CD4-positive, alpha-beta T cell treated with Interleukin-4 for 4 hours (primary cell): ENCODE data around the gene KLF15.

Experiments
- DNase-seq: peaks from one replicate; pipeline ENCODE4 v3.0.0-alpha.2; 2020

The KLF15 gene

DNA sequence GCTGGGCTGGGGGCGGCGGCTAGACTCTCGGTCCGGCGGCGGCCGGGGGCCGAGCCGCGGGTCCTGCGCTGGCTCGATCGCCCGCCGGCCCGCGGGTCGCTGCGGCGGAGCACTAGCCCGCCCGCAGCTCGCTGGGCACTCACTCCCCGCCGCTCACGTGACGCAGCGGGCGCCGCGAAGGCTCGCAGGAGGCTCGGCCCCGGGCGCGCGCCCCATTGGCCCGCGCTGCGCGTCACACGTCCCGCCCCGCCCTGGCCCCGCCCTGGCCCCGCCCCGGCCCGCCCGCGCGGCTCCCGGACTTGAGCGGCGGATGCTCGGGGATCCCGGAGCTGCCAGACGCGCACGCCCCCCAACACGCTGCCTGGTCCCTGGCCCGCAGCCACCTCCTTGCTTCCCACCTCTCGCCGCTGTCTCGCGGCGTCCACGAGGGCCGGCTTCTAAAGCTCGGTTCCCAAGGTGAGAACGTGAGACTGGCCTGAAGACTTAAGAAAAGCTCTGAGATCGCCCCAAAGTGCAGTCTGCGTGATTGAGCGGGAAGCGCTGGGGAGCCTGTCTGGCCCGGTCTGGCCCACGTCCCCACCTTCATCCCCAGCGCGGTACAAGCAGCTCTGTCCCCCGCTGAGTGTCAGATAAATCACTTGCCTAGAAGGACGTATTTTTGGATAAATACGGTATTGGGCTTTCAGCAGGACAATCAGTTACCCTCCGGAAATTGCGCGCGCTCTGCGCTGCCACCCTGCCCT, at the start of gene KLF15:
Gene KLF15 (minus strand): TSS at position 114 of the 743 bp plus-strand sequence. CDS start 4,486 bp downstream, outside the sequence.
- peak; percentile 42 for DNase-seq

DNA sequence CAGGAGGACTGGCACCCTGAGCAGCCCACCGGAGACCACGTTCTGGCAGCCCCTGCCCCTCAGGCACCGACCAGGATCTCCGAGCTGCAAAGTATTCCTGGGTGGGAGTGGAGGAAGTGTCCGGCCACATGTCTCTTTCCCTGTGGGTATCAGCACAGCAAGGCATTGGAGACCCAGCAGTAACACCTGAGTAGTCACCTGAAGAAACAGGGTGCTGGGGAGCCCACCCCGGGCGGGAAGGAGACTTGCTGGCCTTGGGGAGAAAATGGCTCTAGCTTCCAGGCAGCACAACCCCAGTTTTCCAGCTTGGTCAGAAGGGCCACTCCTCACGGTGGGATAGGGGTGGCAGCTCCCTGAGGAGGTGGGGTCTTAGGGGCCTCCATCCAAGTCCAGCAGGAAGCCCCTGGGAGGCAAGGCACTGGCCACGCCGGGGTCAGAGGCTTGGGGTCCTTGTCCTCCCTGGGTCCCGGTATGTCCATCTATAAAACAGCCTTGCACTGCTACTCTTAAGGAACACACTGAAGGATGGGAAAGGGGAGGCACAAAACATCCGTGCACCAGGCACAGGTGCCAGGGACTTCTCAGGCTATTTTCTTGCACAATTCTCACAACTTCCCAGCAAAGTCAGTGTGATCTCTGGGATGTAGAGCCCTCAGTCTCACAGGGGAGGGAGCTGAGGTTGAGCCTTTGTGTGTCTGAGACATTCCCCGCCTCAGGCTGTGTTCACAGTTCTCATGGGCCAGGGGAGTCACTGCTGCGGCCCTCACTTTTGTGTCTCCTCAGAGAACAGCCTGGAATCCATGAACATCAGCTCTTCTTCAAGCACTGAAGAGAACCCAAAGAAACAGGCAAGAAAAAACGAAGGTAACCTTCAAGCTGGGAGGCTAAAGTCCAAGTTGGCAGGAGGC, 49.4 kb upstream of the KLF15 start:
- no peak for DNase-seq

DNA sequence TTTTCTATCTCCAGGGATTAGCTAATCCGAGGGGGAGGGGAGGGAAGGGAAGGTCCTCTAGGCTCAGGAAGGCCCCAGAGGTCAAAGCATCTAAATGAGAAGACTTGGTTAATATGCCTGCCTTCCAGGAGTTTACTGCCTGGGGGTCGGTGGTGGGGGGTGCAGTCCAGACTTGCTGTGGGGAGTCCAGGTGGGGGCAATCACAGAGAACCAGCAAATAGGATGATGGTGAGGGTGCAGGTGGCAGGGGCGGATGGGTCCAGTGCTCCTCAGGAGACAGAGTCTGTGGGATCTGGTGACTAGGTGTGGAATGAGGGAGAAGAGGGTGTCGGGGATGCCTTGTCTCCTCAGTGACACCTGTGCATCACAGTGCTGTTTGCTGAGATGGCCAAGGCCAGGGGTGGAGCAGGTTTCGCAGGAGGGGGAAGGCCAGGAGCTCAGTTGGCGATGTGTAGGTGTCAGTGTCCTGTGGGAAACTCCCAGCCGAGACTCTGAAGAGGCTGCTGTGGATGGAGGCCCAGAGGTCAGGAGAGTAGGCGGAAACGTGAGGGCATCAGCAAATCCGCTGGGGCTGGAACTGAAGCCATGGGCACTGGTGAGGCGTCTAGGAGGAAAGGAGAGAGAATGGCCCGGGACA, 45.6 kb upstream of the KLF15 start:
- no peak for DNase-seq

DNA sequence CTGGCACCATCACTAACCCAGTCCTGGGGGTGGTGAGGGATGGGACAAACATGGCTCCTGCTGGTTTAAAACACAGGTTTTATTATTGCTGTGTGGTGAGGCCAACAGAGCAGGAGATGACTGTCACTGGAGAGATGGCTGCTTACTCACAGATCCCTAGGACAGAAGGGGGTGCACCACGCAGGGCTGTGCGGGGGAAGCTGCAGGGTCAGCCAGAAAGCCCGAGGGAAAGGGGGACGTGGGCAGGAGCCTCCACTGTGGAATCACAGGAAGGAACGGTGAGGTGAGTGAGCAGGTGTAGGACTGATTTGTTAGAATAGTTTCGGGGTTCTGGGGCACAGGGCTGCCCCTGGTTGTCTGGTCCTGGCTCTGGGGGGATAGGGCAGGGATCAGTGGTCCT, 45.0 kb upstream of the KLF15 start:
- no peak for DNase-seq

DNA sequence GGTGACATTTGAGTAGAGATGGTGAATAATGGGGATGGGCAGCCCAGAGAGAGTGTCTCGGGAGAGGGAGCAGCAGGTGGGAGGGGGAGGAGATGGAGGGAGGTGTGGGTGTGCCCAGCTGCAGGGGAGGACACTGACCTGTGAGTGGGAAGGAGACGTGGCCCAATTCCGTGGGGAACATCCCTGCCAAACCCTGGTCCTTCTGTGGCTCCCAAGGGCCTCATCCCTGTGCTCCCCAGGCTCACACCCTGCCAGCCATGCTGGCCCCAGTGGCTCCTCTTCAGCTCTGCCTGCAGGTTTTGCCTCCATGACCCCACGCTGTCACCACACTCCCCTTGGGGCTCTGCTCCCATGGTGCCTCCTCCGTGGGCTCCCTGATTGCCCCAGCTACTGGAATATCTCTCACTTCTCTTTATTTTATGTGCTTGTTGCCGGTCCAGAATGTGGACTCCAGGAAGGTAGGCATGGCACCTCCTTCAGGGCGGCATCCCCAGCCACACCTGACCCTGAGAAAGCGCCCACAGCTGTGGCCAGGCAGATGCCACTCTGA, 44.5 kb upstream of the KLF15 start:
- no peak for DNase-seq

DNA sequence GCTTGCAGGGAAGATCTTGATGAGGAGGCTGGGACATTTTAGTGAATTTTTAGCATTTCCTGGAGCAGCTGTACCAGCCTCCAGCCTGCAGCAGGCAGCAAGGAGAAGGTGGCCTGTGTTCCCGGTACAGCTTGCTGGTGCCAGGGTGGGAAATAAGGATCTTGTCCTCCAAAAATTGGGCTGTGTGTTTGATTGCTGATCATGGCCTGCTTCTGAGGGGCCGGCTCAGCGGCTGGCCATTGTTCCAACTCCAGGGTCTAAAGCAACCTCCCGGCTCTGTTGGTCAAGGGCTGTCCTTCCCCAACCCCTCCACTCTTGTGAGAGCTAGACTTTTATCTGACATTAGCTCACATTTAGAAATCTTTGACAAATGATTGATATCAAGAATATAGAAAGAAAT, 42.5 kb upstream of the KLF15 start:
- DNase-seq = no peak

DNA sequence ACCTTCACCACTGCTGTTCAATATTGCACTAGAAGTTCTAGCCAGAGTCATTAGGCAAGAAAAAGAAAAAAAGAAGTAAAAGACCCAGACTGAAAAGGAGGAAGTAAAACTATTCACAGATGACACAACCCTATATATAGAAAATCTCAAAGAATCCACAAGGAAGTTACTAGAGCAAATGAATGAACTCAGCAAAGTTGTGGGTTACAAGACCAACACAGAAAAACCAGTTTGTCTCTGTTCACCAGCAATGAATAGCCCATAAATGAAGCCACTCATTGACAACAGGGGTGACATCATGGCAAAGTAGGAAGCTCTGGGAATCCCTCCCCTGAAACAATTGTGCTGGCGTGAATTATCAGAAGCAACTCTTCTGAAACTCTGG, 42.1 kb upstream of the KLF15 start:
- no peak for DNase-seq

DNA sequence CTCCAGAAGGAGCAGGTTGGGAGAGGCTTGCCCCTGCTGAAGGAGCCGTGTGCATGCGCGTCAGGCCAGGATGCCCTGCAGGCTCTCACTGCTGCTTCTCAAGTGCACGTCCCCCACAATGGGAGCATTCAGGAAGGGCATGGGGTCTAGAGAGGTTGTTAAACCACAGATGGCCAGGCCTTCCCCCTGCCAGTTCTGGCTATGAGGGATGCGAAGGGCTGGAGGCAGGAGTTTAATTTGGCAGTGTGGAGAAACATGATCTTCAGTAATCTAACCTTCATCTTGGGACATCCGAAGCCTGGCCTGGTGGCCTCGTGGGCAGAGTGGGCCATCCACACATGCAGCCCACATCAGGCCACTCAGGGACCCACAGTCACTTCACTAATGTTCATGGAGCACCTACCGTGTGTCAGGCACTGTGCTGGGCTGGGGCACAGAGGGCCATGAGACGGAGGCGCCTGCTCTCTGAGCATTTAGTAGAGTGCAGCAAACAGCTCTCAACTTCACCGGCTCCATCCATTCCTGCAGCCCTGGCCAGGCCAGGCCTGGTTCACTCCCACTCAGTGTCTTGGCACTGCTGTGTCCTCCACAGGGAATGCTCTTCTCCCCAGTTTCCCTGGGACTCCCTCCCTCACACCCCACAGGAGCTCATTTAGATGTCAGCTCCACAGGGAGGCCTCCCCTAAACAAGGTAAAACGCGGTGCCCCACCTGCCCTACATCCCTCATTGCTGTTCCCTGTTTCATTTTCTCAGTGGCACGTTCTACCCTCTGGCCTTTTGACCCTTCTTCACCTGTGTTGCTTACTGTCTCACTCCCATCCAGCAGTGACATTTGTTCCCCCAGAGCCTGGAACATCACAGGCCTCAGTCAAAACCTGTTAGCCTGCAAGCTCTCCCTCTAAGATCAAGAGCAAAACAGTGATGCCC, 41.5 kb upstream of the KLF15 start:
- no peak for DNase-seq

DNA sequence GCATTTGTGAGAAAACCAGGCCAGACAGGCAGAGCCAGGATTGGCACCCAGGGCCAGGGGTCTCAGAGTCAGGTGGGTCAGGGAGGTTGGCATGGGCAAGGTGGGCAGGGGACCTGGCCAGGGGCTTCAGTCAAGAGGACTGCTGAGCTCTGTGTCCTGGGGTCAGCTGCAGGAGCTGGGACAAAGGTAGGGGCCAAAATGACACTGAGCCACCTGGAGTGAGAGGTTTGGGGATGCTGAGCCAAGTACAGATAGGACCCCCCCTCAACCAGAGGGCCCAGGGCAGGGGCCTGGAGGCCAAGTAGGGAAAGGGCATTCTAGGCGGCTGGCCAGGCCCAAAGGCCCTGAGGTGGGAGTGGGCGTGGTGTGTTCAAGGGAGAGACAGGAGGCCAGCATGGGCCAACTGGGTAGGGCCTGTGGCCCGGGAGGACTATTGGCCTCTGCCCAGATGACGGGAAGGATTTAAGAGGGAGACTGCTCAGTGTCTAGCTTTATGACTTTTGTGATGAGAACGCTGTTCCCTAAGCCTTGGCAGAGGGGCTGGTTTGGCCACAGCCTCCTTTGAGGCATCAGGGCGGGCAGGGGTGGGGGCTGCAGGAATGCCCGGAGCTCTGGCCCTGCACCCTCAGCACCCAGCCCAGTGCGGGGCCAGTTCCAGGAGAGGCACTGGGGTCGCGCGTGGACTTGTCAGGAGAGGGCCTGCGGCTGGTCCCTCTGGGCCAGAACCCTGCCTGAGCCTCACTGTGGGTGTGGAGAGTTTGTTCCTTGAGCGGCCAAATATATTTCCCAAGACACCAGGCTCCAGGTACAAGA, 40.6 kb upstream of the KLF15 start:
- DNase-seq = no peak

DNA sequence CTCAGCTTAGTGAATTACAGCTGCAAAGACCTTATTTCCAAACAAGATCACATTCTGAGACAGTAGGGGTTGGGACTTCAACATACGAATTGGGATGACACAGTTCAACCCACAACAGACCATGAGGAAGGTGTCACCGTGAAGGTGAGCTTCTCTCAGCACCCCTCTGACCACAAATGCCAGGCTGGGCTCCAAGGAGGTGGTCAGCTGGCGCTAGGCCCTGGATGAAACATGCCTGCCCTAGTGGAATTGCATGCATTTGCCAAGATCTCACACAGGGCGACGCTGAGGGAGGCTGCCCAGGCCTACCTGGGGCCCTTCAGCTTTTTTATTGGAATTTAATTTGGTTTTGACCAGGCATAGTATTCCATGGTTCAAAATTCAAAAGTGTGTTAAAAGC, 39.3 kb upstream of the KLF15 start:
- DNase-seq = no peak

DNA sequence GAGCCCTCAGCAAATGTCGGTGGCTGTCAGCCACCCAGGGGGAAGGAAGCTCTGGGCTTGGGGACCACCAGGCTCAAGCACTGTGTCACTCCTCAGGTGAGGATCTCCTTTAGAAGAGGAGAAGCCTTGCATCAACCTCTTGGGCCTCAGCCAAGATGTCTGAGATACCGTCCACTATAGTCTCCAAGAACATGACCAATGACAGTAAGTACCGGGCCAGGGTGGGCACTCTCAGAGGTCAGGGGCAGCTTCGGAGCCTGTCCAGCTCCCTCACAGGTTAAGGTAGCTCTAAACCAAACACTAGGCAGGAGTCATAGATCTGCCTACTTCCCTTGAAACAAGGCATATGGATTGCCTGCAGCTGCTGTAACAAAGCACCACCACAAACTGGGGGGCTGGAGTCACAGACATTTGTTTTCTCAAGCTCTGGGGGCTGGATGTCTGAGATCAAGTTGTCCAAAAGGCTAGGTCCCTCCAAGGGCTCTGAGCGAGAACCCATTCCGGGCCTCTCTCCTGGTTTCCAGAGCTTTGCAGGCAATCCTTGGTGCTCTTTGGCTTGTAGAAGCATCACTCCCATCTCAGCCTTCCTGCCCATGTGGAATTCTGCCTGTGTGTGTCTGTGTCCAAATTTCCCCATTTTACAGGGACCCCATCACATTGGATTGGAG, 38.8 kb upstream of the KLF15 start:
- DNase-seq = no peak

DNA sequence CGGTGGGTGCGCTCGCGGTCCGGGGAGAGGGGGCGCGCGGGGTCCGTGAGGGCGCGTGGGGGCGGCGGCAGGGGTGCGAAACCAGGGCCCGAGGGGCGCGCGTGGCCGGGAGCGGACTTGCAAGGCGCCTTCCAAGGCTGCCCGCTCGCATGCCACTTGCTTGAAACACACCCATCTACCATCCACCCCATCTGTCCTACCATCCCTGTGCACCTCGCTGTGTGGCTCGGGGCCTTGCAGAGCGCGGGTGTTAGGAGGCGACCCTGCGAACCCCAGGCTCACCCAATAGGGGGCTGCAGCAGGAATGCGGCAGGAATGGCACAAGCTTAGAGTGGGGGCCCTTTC, 37.7 kb upstream of the KLF15 start:
- no peak for DNase-seq

DNA sequence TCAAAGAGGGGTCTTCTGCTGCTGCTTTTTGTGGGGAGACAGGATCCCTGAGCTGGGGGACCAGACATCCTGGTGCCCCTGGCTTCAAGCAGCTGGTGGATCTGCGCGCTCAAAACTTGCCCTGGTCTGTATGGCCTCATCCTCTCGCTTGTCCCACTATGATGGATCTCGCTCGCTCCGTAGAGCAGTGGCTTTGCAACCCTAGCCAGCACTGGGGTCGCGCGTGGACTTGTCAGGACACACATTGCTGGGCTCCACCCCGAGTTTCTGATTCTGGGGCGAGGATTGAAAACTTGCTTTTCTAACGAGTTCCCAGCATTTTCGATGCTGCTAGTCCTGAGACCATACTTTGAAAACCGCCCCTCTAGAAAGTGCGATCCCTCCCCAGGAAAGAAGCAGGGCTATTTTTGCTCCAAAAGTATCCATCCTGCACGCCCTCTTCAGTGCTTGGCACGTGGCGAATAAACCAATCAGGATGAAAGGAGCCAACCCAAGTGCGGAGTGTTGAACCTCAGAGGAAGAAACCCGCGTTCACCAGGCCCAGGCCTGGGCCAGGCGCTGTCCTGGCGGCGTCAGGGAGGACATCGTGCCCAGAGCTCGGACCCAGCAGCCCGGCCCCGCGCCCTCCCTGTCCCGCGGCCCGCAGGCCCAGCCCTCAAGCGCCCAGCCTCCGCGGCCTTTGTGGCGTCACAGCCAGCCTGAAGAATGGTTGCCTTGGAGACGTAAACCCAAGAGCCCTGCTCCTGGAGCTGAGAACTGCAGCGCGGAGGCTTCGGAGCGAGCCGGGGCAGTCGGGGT, 37.2 kb upstream of the KLF15 start, which contains the start of gene CFAP100:
Gene CFAP100 (plus strand): TSS at position 731 of the 798 bp plus-strand sequence. CDS start 1,092 bp downstream, outside the sequence.
- no peak for DNase-seq

DNA sequence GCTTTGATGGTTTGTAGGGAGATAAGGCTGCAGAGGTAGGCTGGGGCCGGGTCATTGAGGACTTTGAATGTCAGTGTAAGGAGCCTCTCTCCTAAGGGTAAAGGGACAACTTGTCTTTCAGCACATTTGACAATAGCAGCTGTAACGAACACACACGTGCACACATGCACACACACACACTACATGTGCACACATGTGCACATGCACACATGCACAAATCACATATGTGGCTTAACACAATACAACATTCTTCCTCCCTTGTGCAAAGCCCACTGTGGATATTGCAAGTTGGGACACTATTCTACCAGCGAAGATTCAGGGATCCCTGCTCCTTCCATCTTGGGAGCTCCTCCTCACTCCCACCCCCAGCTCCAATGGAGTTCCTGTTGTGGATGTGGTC, 36.4 kb upstream of the KLF15 start:
- no peak for DNase-seq

DNA sequence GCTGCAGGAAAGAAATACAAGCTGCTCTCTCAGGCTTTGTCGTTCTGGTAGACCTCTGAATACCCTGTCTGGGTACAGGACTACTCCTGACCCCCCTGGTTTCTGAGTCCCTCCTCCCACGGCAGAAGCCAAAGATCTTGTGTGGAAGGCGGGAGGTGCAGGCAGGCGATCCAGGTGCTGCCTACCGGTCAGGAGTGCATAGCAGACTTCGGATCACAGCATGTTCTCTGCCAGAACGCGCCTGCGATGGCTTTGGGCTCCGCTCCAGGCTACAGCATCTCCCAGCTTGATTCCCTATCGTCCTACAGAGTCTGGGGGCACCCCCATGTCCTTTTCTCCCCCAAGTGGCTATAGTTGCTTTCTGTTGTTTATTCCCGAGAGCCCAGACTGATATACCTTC, 35.0 kb upstream of the KLF15 start:
- DNase-seq = no peak

DNA sequence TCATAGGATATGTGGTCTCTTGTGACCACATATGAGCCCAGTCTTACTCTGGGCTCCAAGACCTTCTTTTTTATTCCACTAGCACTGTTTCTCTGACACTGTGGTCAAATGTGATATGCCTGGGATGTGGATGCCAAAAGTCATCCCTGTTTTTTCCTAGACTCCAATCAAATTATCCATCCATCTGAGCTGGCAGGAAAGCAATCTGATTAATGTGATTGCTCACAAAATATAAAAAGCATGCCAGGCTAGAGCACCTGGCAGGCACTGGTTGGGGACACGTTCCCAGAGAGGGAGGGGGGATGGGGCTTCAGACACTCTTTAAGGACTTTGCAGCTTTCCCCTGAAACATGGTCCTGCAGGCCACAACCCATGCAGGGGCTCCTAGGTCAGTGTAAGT, 34.4 kb upstream of the KLF15 start:
- no peak for DNase-seq

DNA sequence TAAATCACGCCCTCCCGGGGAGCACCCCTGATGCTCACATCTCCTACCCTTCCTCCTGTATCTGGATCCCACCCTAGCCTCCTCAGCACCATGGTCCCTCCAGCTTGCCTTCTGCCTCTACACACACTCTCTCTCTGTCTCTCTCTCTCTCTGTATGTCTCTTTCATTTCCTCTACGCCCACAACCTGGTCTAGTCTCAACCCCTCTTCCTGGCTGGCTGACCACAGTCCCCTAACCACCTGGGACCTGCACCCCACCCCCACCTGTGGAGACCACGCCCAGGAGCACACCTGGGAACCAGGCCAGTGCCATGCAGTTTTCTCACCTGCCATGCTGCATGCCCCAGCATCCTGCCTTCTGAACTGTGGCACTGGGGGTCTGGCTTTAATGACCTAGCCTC, 33.5 kb upstream of the KLF15 start:
- DNase-seq = no peak

DNA sequence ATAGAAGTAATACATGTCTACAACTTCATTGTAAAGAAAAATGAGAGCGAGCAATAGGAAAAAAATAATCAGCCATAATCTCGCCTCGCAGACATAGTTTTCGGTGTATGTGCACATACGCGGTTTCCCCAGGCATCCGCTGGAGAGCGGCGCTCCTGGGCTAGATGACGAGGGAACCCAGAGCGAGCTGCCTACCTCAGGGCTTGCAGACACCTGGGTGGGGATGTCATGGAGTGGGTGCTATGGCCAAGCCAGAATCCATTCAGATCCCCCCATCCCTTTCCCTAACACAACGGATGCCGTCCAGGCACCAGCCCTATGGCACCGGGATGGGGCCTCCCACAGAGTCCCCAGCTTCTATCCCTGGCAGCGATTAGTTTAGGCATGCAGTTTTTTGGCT, 33.0 kb upstream of the KLF15 start:
- no peak for DNase-seq

DNA sequence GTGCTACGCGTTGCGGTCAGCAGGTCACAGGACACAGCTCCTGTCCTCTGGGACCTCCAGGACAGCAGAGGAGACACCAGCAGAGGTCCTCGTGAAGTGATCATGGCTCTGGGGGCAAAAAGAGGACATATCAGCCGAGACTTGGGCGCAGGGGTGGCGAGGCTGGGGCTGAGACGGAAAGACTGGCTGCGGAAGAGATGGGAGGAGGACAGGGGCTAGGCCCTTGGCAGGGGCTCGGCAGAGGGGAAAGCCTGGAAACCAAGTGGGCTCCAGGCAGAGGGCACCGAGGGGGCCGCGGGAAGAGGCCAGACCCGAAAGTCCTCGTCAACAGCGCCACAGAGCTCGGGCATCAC, 32.6 kb upstream of the KLF15 start:
- no peak for DNase-seq
